Esophagus squamous epithelium (tissue), 4 donors: ENCODE data around the gene IQGAP2.

Experiments used
- POLR2A ChIP-seq, 4 donors: fragments of 450-650 bp; IDR thresholded peaks; one replicate each; pipeline ENCODE4 v1.6.1; 2017; ENCODE audit warnings: antibody characterized with exemption in 4 of 4, mild to moderate bottlenecking in 4 of 4, moderate library complexity in 3 of 4
- TF ChIP-seq, protein P1 (sequence below), 6 experiments: fragments of 450-650 bp in 4 of 6; fragments of 200-600 bp in 2 of 6; sonication (generic) in 2 of 6; IDR thresholded peaks; one replicate each; pipeline ENCODE4 v1.5.1; 2016 to 2019; ENCODE audit warnings: antibody characterized with exemption in 6 of 6, mild to moderate bottlenecking in 4 of 6, moderate library complexity in 4 of 6

DNA sequence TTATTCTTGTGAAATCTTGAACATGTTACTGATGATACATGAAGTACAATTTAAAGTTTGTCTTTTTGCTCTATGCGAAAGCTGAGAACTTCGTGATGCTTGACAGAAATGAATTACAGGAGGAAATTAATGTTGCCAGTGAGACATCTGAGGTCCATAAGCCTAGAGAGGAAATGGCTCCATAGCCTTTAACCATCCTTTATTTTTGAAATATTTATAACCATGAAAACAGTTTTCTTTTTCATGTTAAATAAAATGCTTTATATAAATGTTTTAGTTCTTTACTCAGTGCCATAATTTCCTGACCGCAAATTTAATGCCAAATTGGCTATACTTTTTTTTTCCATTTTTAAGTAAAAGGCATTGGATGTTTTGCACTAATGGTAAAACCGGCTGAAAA, 191.0 kb downstream of the IQGAP2 start:
- TF ChIP-seq, protein P1, sequence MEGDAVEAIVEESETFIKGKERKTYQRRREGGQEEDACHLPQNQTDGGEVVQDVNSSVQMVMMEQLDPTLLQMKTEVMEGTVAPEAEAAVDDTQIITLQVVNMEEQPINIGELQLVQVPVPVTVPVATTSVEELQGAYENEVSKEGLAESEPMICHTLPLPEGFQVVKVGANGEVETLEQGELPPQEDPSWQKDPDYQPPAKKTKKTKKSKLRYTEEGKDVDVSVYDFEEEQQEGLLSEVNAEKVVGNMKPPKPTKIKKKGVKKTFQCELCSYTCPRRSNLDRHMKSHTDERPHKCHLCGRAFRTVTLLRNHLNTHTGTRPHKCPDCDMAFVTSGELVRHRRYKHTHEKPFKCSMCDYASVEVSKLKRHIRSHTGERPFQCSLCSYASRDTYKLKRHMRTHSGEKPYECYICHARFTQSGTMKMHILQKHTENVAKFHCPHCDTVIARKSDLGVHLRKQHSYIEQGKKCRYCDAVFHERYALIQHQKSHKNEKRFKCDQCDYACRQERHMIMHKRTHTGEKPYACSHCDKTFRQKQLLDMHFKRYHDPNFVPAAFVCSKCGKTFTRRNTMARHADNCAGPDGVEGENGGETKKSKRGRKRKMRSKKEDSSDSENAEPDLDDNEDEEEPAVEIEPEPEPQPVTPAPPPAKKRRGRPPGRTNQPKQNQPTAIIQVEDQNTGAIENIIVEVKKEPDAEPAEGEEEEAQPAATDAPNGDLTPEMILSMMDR (IDR thresholded peaks at IDR 0.05): no peak
- TF ChIP-seq POLR2A (IDR thresholded peaks at IDR 0.05): no peak
